K562 (cell line): ENCODE data around the gene IFI27L1. TPM values are rescaled to one million over a fixed set of nuclear protein-coding genes. Genes with fewer than 3 reads are reported as not detected.

ENCODE experiments used
- ATAC-seq: fragments of 200-7000 bp; cut with Tn5 transposase; 3 replicates; pipeline ENCODE4 v1.9.1; 2020; ENCODE audit warnings: moderate library complexity
- BruUV-seq: library from RNA; stranded (reverse); fragments of 400-500 nt; replicated peaks from 2 replicates; lab custom pipeline; 2021; lab: Mats Ljungman, UMichigan
- CTCF ChIA-PET: fragments of 300-600 bp; formaldehyde crosslinking; extraction: SDS; loops from one replicate; lab custom pipeline; 2021; ENCODE audit warnings: low intra/inter-chr PET ratio; lab: Yijun Ruan, JAX
- POLR2A ChIA-PET: fragments of 300-600, 350-650 bp; sonication (Branson Sonifier 250); formaldehyde crosslinking; extraction: SDS; loops from one replicate; lab custom pipeline; 2021; ENCODE audit warnings: antibody characterized with exemption, inconsistent platforms; lab: Yijun Ruan, JAX
- DNase-seq, 4 experiments: peaks; one replicate each; pipeline versions ENCODE4 v3.0.0 to v3.0.0-alpha.2; 2011 to 2018; ENCODE audit warnings: low spot score in 3 of 4, mixed read lengths in 3 of 4; ENCODE audit errors: extremely low read depth in 1 of 4
- FAIRE-seq: peaks from 2 replicates; lab custom pipeline; 2011; peaks lifted over from hg19 to GRCh38; lab: Jason Lieb, UNC
- H2AFZ ChIP-seq: 2 replicates; pipeline ENCODE4 v1.6.0; 2011; ENCODE audit warnings: low read depth, low read length, control low read depth, inconsistent platforms
- H3K27ac ChIP-seq: fragments of 200-600 bp; 3 replicates; pipeline ENCODE4 v1.8.0; 2011; ENCODE audit warnings: low read depth, mild to moderate bottlenecking, control low read depth, inconsistent platforms, low read length, moderate library complexity, mixed read lengths; ENCODE audit errors: extremely low read depth
- H3K27me3 ChIP-seq, 2 experiments: fragments of 300-600 bp in 1 of 2; 2 replicates in 1 of 2; 3 replicates in 1 of 2; pipeline versions ENCODE4 v1.6.0 to v1.8.0; 2011; ENCODE audit warnings: inconsistent platforms in 2 of 2, low read length in 2 of 2, mild to moderate bottlenecking in 1 of 2, mixed read lengths in 1 of 2, moderate library complexity in 1 of 2; ENCODE audit not compliant: control insufficient read depth in 2 of 2, insufficient read depth in 2 of 2
- H3K36me3 ChIP-seq: fragments of 300-600 bp; 3 replicates; pipeline ENCODE4 v1.8.0; 2011; ENCODE audit warnings: mild to moderate bottlenecking, low read length, inconsistent platforms; ENCODE audit not compliant: control insufficient read depth, insufficient read depth
- H3K4me1 ChIP-seq, 2 experiments: fragments of 200-600 bp in 1 of 2; replicated peaks in 1 of 2; 2 replicates in 1 of 2; 3 replicates in 1 of 2; pipeline versions ENCODE4 v1.5.1 to v1.8.0; 2011; ENCODE audit warnings: inconsistent platforms in 2 of 2, low read length in 2 of 2, mild to moderate bottlenecking in 1 of 2, mixed read lengths in 1 of 2, moderate library complexity in 1 of 2; ENCODE audit not compliant: control insufficient read depth in 2 of 2, insufficient read depth in 2 of 2
- H3K4me2 ChIP-seq: 2 replicates; pipeline ENCODE4 v1.6.1; 2011; ENCODE audit warnings: low read length, control low read depth, inconsistent platforms, mixed read lengths; ENCODE audit not compliant: insufficient read depth
- H3K4me3 ChIP-seq: fragments of 200-600 bp; sonication (generic), shearing (Covaris generic); 2 replicates; pipeline ENCODE4 v1.5.1; 2016; ENCODE audit warnings: control low read depth, inconsistent platforms
- H3K79me2 ChIP-seq: fragments of 200-600 bp; 3 replicates; pipeline ENCODE4 v1.8.0; 2011; ENCODE audit warnings: low read length, inconsistent platforms; ENCODE audit not compliant: control insufficient read depth, insufficient read depth
- H3K9ac ChIP-seq, 2 experiments: 2 replicates each; pipeline versions ENCODE4 v1.6.0 to v1.6.1; 2011; ENCODE audit warnings: low read depth in 2 of 2, low read length in 2 of 2, control low read depth in 1 of 2, inconsistent platforms in 1 of 2, mild to moderate bottlenecking in 1 of 2, mixed read lengths in 1 of 2; ENCODE audit not compliant: insufficient read depth in 1 of 2
- H3K9me1 ChIP-seq: one replicate; pipeline ENCODE4 v1.6.0; 2011; ENCODE audit warnings: inconsistent platforms, mild to moderate bottlenecking, low read length, moderate library complexity; ENCODE audit not compliant: control insufficient read depth, insufficient read depth
- H3K9me3 ChIP-seq: replicated peaks from 2 replicates; pipeline ENCODE4 v1.5.1; 2011; ENCODE audit warnings: low read depth, low read length, inconsistent platforms; ENCODE audit not compliant: control insufficient read depth, insufficient read depth
- H4K20me1 ChIP-seq: replicated peaks from 2 replicates; pipeline ENCODE4 v1.6.1; 2011; ENCODE audit warnings: low read length, inconsistent platforms, mixed read lengths; ENCODE audit not compliant: control insufficient read depth, insufficient read depth
- ADNP ChIP-seq: fragments of 200-800 bp; sonication (Bioruptor generic); IDR thresholded peaks from 2 replicates; pipeline ENCODE4 v1.6.1; 2016; ENCODE audit warnings: missing genetic modification characterization, missing compliant biosample characterization
- EHMT2 ChIP-seq: fragments of 450-650 bp; IDR thresholded peaks from 2 replicates; pipeline ENCODE4 v1.6.1; 2018; ENCODE audit warnings: antibody characterized with exemption
- EP400 ChIP-seq: fragments of 450-650 bp; IDR thresholded peaks from 2 replicates; pipeline ENCODE4 v1.6.1; 2017; ENCODE audit warnings: antibody characterized with exemption, mild to moderate bottlenecking, moderate library complexity
- EWSR1 ChIP-seq: fragments of 450-650 bp; IDR thresholded peaks from 2 replicates; pipeline ENCODE4 v1.6.1; 2018; ENCODE audit warnings: borderline replicate concordance, mild to moderate bottlenecking, low read depth, moderate library complexity; ENCODE audit not compliant: partially characterized antibody
- FOXK2 ChIP-seq, 2 experiments: fragments of 450-650 bp; IDR thresholded peaks in 1 of 2; conservative IDR thresholded peaks in 1 of 2; 2 replicates each; pipeline ENCODE4 v1.6.1; 2016; ENCODE audit warnings: low read depth in 2 of 2, mild to moderate bottlenecking in 1 of 2
- L3MBTL2 ChIP-seq: fragments of 450-650 bp; IDR thresholded peaks from 2 replicates; pipeline ENCODE4 v1.6.1; 2016; ENCODE audit warnings: mild to moderate bottlenecking, moderate library complexity
- NCOA2 ChIP-seq, 2 experiments: fragments of 450-650 bp; IDR thresholded peaks; 2 replicates each; pipeline ENCODE4 v1.6.1; 2018; ENCODE audit warnings: mild to moderate bottlenecking in 2 of 2, moderate library complexity in 1 of 2; ENCODE audit not compliant: partially characterized antibody in 2 of 2
- NFIX ChIP-seq: fragments of 250-450 bp; sonication (Bioruptor Pico); IDR thresholded peaks from 2 replicates; pipeline ENCODE4 v1.4.0; 2020; ENCODE audit warnings: low read depth, mild to moderate bottlenecking, moderate library complexity
- PHF21A ChIP-seq: fragments of 450-650 bp; IDR thresholded peaks from 2 replicates; pipeline ENCODE4 v1.6.1; 2017; ENCODE audit warnings: low read depth, borderline replicate concordance
- POLR3G ChIP-seq: IDR thresholded peaks from 2 replicates; pipeline ENCODE4 v1.6.1; 2011; ENCODE audit not compliant: insufficient read length, insufficient replicate concordance; ENCODE audit errors: extremely low read depth
- TFAM ChIP-seq: fragments of 250-450 bp; sonication (Bioruptor Pico); conservative IDR thresholded peaks from 2 replicates; pipeline ENCODE4 v1.5.0; 2021; ENCODE audit warnings: mild to moderate bottlenecking, moderate library complexity
- XRCC3 ChIP-seq: fragments of 450-650 bp; IDR thresholded peaks from 2 replicates; pipeline ENCODE4 v1.6.1; 2017; ENCODE audit warnings: mild to moderate bottlenecking, moderate library complexity
- XRCC4 ChIP-seq: IDR thresholded peaks from one replicate; pipeline ENCODE4 v1.6.1; 2011; ENCODE audit not compliant: insufficient read depth, insufficient read length; ENCODE audit errors: extremely low read depth
- ZBTB49 ChIP-seq: sonication (generic); formaldehyde crosslinking; IDR thresholded peaks from 2 replicates; pipeline ENCODE4 v1.8.0; 2022; ENCODE audit warnings: missing genetic modification reagents, mild to moderate bottlenecking, borderline replicate concordance
- ZNF274 ChIP-seq: IDR thresholded peaks from 2 replicates; pipeline ENCODE4 v1.6.1; 2011; ENCODE audit warnings: low read depth, mild to moderate bottlenecking, low read length, moderate library complexity, borderline replicate concordance
- ZNF561 ChIP-seq: fragments of 450-650 bp; formaldehyde crosslinking; conservative IDR thresholded peaks from 2 replicates; pipeline ENCODE4 v1.4.0; 2020; ENCODE audit warnings: mild to moderate bottlenecking, moderate library complexity
- ZNF766 ChIP-seq: fragments of 200-800 bp; sonication (Bioruptor generic); conservative IDR thresholded peaks from 2 replicates; pipeline ENCODE4 v1.6.1; 2016; ENCODE audit warnings: missing genetic modification characterization, missing compliant biosample characterization
- WGBS: fragments of 100-300 bp; shearing (Covaris generic); methylation state at CpG from one replicate; pipeline ENCODE4 v1.1.6; 2016; ENCODE audit warnings: low coverage, mixed read lengths; ENCODE audit not compliant: insufficient coverage; ENCODE audit errors: missing lambda C conversion rate; 5-methylcytosine and 5-hydroxymethylcytosine counted together
- in situ Hi-C: fragments of 300-500 bp; cut with MboI; formaldehyde crosslinking; loops from 4 replicates; pipeline ENCODE4 v1.15.0; 2018; ENCODE audit warnings: inconsistent platforms, mixed read lengths
- intact Hi-C: fragments of 100-400 bp; cut with micrococcal nuclease; formaldehyde crosslinking; loops from 2 replicates; pipeline ENCODE4 v1.14.2; 2022
- polyA plus RNA-seq, 8 experiments: library from polyadenylated mRNA; depleted of rRNA in 4 of 8; stranded (reverse) in 5 of 8; unstranded in 3 of 8; fragments of >200 nt; fragmentation: Nextera tagmentation in 2 of 8; fragmentation: Illumina TruSeq in 1 of 8; extraction: Ambion mirVana in 2 of 8; extraction: Trizol in 1 of 8; gene quantifications; 2 replicates each; pipeline versions ENCODE4 v1.2.1 to v1.2.3, GENCODE V29; 2011 to 2014; ENCODE audit warnings: inconsistent platforms in 1 of 8, missing spikeins in 1 of 8
- total RNA-seq, 7 experiments: library from RNA; depleted of rRNA in 6 of 7; stranded (reverse); fragments of >200 nt in 6 of 7; fragmentation: Illumina TruSeq in 2 of 7; extraction: Trizol in 2 of 7; gene quantifications; 2 replicates each; pipeline versions ENCODE4 v1.2.1 to v1.2.3, GENCODE V29; 2011 to 2021; ENCODE audit warnings: low replicate concordance in 1 of 7

IFI27L1 gene
- total and polyA plus RNA-seq, 9 of the 15 experiments (the other 6 are each of a cell fraction or from before 2014, with no cell fraction given): 14.5 to 28.0 (median 23.8) TPM

GRCh38 chr14:94111276-94112095 is 30.4 kb downstream of the IFI27L1 start:
- Histone ChIP-seq H2AFZ (no peak overlapping the region), H3K9ac (no peak overlapping the region; a peak in 1 of 4 replicates), H3K4me2 (peak overlapping the region; percentile 50; the same call in 1 of the 2 replicates)

More at GRCh38 chr14:94111276-94112095, 30.4 kb downstream of the IFI27L1 start:
- H3K27ac ChIP-seq: no peak overlapping the region
- H3K9me1 ChIP-seq: peaks cover 3% of the 10 kb centered on the region
- no peak for FAIRE-seq
- intact Hi-C loops: no loop called here
- DNase-seq: no peak
- H3K4me1 ChIP-seq: peaks cover 8 to 16% of the 10 kb centered on the region in 2 experiments; a peak in 4 of 5 replicates
- H3K9me3 ChIP-seq: no peaks in the 10 kb centered on the region
- peaks cover 2 to 21% of the 10 kb centered on the region in 2 experiments; a peak in 1 of 5 replicates for H3K27me3 ChIP-seq
- WGBS: 47% methylated on average over 9 of the region's 20 CpGs
- H3K36me3 ChIP-seq: no peaks in the 10 kb centered on the region
- TF ChIP-seq ZBTB49 (CRISPR knock-in tag): no peak
- no peak for TF ChIP-seq ADNP (tag)
- no peak for TF ChIP-seq NFIX (CRISPR knock-in tag)
- TF ChIP-seq XRCC3: no peak
- TF ChIP-seq ZNF766 (CRISPR knock-in tag): no peak
- TF ChIP-seq EHMT2: no peak
- TF ChIP-seq XRCC4: no peak
- TF ChIP-seq ZNF274: no peak
- TF ChIP-seq FOXK2 (conservative IDR thresholded peaks at IDR 0.05 in 1 of 2, IDR thresholded peaks at IDR 0.05 in 1 of 2; ENCODE audit: low read depth in 2 of 2): no peak
- TF ChIP-seq EWSR1: no peak
- TF ChIP-seq EP400: no peak
- TF ChIP-seq L3MBTL2: no peak
- TF ChIP-seq POLR3G: no peak
- TF ChIP-seq NCOA2 (IDR thresholded peaks at IDR 0.05; ENCODE audit: partially characterized antibody in 2 of 2): no peak
- TF ChIP-seq TFAM (CRISPR knock-in tag): no peak
- TF ChIP-seq ZNF561: no peak
- no peak for TF ChIP-seq PHF21A
- no peak for ATAC-seq
- H3K4me3 ChIP-seq: no peak overlapping the region
- no peaks in the 10 kb centered on the region for H3K79me2 ChIP-seq
- in situ Hi-C loops: no loop called here
- H4K20me1 ChIP-seq: no peaks in the 10 kb centered on the region; the same call in 1 of the 2 replicates
- ChIA-PET POLR2A (interaction anchor here (1.3 kb wide), 1 partner anchor 13 kb away, joined by 5 read pairs; no protein-coding TSS in a partner anchor), CTCF (no interaction called here)
- BruUV-seq: no TSS peak
